GM23248 (cell line): Measurements from ENCODE around the gene BARX2. TPM values are rescaled to one million over a fixed set of nuclear protein-coding genes. Genes with fewer than 3 reads are reported as not detected.

Source experiments
- DNase-seq: peaks from one replicate; pipeline ENCODE4 v3.0.0-alpha.2; 2015
- H2AFZ ChIP-seq: fragments of 200-600 bp; sonication (generic); 2 replicates; pipeline ENCODE4 v1.6.1; 2016; ENCODE audit warnings: antibody characterized with exemption
- H3F3A ChIP-seq: fragments of 200-600 bp; sonication (generic); 2 replicates; pipeline ENCODE4 v1.6.1; 2016; ENCODE audit warnings: mild to moderate bottlenecking, antibody characterized with exemption, mixed run types; ENCODE audit not compliant: insufficient read depth
- H3K27ac ChIP-seq: fragments of 200-600 bp; sonication (generic); 2 replicates; pipeline ENCODE4 v1.5.1; 2016; ENCODE audit warnings: mild to moderate bottlenecking
- H3K27me3 ChIP-seq: fragments of 200-600 bp; sonication (generic); replicated peaks from 2 replicates; pipeline ENCODE4 v1.6.1; 2016; ENCODE audit warnings: mild to moderate bottlenecking; ENCODE audit not compliant: insufficient read depth
- H3K36me3 ChIP-seq: fragments of 200-600 bp; sonication (generic); 2 replicates; pipeline ENCODE4 v1.6.1; 2016; ENCODE audit warnings: low read depth, mild to moderate bottlenecking
- H3K4me1 ChIP-seq: fragments of 200-600 bp; sonication (generic); 2 replicates; pipeline ENCODE4 v1.6.1; 2016; ENCODE audit warnings: mild to moderate bottlenecking; ENCODE audit not compliant: insufficient read depth
- H3K4me2 ChIP-seq: fragments of 200-600 bp; sonication (generic); one replicate; pipeline ENCODE4 v1.6.1; 2016; ENCODE audit warnings: mild to moderate bottlenecking; ENCODE audit not compliant: unreplicated experiment
- H3K4me3 ChIP-seq: fragments of 200-600 bp; sonication (generic); 2 replicates; pipeline ENCODE4 v1.5.1; 2016; ENCODE audit warnings: mild to moderate bottlenecking
- H3K79me2 ChIP-seq: fragments of 200-600 bp; sonication (generic); 2 replicates; pipeline ENCODE4 v1.6.1; 2016; ENCODE audit warnings: mild to moderate bottlenecking; ENCODE audit not compliant: insufficient read depth
- H3K9ac ChIP-seq: fragments of 200-600 bp; sonication (generic); 2 replicates; pipeline ENCODE4 v1.6.1; 2016; ENCODE audit warnings: mild to moderate bottlenecking
- H3K9me2 ChIP-seq: fragments of 200-600 bp; sonication (generic); 2 replicates; pipeline ENCODE4 v1.6.1; 2016; ENCODE audit warnings: mixed run types, mild to moderate bottlenecking, moderate library complexity; ENCODE audit not compliant: insufficient read depth
- H3K9me3 ChIP-seq: fragments of 200-600 bp; sonication (generic); one replicate; pipeline ENCODE4 v1.6.1; 2017; ENCODE audit warnings: low read depth
- H4K20me1 ChIP-seq: fragments of 200-600 bp; sonication (generic); 2 replicates; pipeline ENCODE4 v1.6.0; 2016; ENCODE audit not compliant: insufficient read depth
- EZH2 ChIP-seq: fragments of 200-600 bp; sonication (generic); IDR thresholded peaks from 2 replicates; pipeline ENCODE4 v1.6.1; 2018; ENCODE audit warnings: antibody characterized with exemption, mild to moderate bottlenecking; ENCODE audit not compliant: insufficient read depth, poor library complexity, severe bottlenecking
- EZH2phosphoT487 ChIP-seq: fragments of 200-600 bp; sonication (generic); IDR thresholded peaks from 2 replicates; pipeline ENCODE4 v1.6.1; 2018; ENCODE audit warnings: antibody characterized with exemption, moderate library complexity, mild to moderate bottlenecking, low read depth; ENCODE audit not compliant: insufficient read depth
- WGBS, 2 experiments: methylation state at CpG; one replicate each; pipeline ENCODE4 v1.1.6; 2015 to 2017; ENCODE audit warnings: low lambda C conversion rate in 2 of 2, low coverage in 1 of 2; ENCODE audit errors: missing lambda C conversion rate in 2 of 2; 5-methylcytosine and 5-hydroxymethylcytosine counted together
- in situ Hi-C: fragments of 300-500 bp; cut with MboI; formaldehyde crosslinking; loops from 2 replicates; pipeline ENCODE4 v1.15.0; 2020
- polyA plus RNA-seq: library from polyadenylated mRNA; unstranded; fragments of >200 nt; fragmentation: Nextera tagmentation; extraction: Ambion mirVana; gene quantifications from 2 replicates; pipeline ENCODE4 v1.2.1, GENCODE V29; 2016
- total RNA-seq: library from RNA; depleted of rRNA; stranded (reverse); fragments of >200 nt; shearing (Covaris generic); gene quantifications from 2 replicates; pipeline ENCODE4 v1.2.3, GENCODE V29; 2014

The BARX2 gene
- total and polyA plus RNA-seq, 2 experiments from 2014 or later, result not detected

- no peaks in the 10 kb centered on the region for H3K79me2 ChIP-seq
- no peaks in the 10 kb centered on the region for H3K4me1 ChIP-seq
- H3K4me2 ChIP-seq, result no peak overlapping the region
- in situ Hi-C loops, result no loop called here
- H2AFZ ChIP-seq, result no peak overlapping the region
- no peak overlapping the region for H3K4me3 ChIP-seq
- no peaks in the 10 kb centered on the region for H3F3A ChIP-seq
- no peak overlapping the region for H3K9ac ChIP-seq
- H3K36me3 ChIP-seq, result no peaks in the 10 kb centered on the region
- H3K27ac ChIP-seq, result no peak overlapping the region
- H3K9me3 ChIP-seq, result no peaks in the 10 kb centered on the region
- no peaks in the 10 kb centered on the region for H3K9me2 ChIP-seq
- no peak for TF ChIP-seq EZH2
- TF ChIP-seq EZH2phosphoT487, result no peak
- H4K20me1 ChIP-seq, result no peaks in the 10 kb centered on the region
- WGBS, 2 experiments, result 31 to 40% methylated on average over 3 of the region's 3 CpGs
- peaks cover 8% of the 10 kb centered on the region; the same call in 1 of the 2 replicates for H3K27me3 ChIP-seq
- DNase-seq, result peak; percentile 4
These were observed 82.6 kb downstream of the BARX2 start for GRCh38 chr11:129458278-129458677.

DNA sequence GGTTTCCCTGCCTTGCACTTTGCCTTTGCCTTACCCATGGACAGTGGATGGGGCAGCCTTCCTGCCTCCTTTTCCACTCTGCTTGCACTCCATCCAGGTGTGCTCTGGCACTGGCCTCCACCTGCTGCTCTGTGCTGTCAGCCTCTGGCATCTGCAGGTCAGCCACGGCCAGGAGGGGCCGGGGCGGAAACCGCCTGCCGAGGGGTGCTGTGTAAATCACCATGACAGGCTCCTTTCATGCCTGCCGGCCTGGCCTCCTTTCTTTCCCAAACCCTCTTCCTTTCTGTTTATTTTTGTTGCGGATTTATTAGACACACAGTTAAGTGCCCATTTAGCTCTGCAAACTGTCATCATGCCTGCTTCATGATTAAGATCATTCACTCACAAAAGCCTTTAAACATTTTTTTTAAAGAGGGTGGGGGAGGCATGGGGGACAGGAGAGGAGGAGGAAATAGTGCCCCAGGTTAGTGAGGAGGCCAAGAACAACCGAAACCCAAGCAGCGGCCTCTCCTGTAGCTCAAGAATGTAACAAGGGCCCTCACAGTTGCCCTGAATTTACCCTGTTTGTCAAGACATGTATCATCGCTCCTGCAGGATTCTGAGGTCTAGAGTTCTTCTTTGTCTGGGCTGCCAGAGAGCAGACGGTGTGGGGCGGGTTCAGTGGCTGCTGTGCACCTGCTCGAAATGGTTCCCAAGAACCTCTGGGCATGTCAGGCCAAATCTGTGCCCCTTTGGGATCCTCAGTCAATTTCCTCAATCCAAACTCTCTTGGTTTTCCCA is 83.3 kb downstream of the BARX2 start:
- no peak for TF ChIP-seq EZH2
- no peak for TF ChIP-seq EZH2phosphoT487
- no peak overlapping the region for H3K4me2 ChIP-seq
- no peaks in the 10 kb centered on the region for H3K36me3 ChIP-seq
- no peak overlapping the region for H3K9ac ChIP-seq
- no peaks in the 10 kb centered on the region for H3K79me2 ChIP-seq
- H3K9me2 ChIP-seq, result no peaks in the 10 kb centered on the region
- in situ Hi-C loops, result no loop called here
- no peak for DNase-seq
- no peak overlapping the region for H3K4me3 ChIP-seq
- no peaks in the 10 kb centered on the region for H3K9me3 ChIP-seq
- 18 to 27% methylated on average over 13 of the region's 13 CpGs for WGBS, 2 experiments
- H3K4me1 ChIP-seq, result no peaks in the 10 kb centered on the region
- H3F3A ChIP-seq, result no peaks in the 10 kb centered on the region
- H3K27me3 ChIP-seq, result peaks cover 8% of the 10 kb centered on the region; the same call in 1 of the 2 replicates
- H3K27ac ChIP-seq, result no peak overlapping the region
- H2AFZ ChIP-seq, result no peak overlapping the region
- H4K20me1 ChIP-seq, result no peaks in the 10 kb centered on the region

DNA sequence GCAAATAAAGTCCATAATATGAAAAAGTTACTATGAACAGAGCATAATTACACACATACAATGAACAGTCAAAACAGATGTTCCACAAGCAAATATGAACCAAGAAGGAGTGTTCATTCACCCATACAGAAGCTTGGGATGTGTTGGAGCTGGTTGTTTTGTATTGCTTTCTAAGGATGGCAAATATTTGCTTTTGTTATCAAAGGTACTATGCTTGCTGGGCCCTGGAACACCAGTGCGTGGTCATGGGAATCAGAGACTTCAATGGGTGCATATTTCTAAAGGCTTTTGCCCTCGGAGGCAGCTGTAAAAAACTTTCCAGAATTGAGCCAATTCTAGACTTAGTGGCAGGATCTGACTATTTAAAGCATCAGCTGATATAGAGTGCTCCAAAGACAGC is 85.1 kb downstream of the BARX2 start:
- Histone ChIP-seq H2AFZ (no peak overlapping the region), H3K4me2 (no peak overlapping the region), H3K4me1 (no peaks in the 10 kb centered on the region), H3K9me2 (no peaks in the 10 kb centered on the region), H3K27ac (no peak overlapping the region), H3K36me3 (no peaks in the 10 kb centered on the region), H3K4me3 (no peak overlapping the region), H3K79me2 (no peaks in the 10 kb centered on the region), H3K9me3 (no peaks in the 10 kb centered on the region), H3K27me3 (no peaks in the 10 kb centered on the region; the same call in 1 of the 2 replicates), H4K20me1 (no peaks in the 10 kb centered on the region), H3K9ac (no peak overlapping the region), H3F3A (no peaks in the 10 kb centered on the region)
- 26 to 30% methylated on average over 2 of the region's 2 CpGs for WGBS, 2 experiments
- in situ Hi-C loops, result no loop called here
- no peak for TF ChIP-seq EZH2phosphoT487
- TF ChIP-seq EZH2, result no peak
- DNase-seq, result no peak

DNA sequence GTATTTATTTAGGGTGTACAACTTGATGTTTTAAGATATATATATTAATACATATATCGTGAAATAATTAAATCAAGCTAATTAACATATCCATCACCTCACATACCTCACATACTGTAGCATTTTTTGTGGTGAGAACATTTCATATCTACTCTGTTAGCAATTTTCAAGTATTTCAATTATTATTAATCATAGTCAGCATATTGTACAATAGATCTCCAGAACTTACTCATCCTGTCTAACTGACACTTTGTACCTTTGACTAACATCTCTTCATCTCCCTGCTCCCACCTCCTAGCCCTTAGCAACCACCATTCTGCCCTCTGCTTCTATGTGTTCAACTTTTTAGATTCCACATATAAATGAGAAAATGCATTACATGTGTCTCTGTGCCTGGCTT is 108.4 kb downstream of the BARX2 start:
- Histone ChIP-seq H3F3A (no peaks in the 10 kb centered on the region), H3K9me3 (no peaks in the 10 kb centered on the region), H3K27ac (no peak overlapping the region), H3K36me3 (no peaks in the 10 kb centered on the region), H3K9ac (no peak overlapping the region), H2AFZ (no peak overlapping the region), H3K4me3 (no peak overlapping the region), H3K79me2 (no peaks in the 10 kb centered on the region), H3K9me2 (no peaks in the 10 kb centered on the region), H3K27me3 (no peaks in the 10 kb centered on the region), H3K4me1 (no peaks in the 10 kb centered on the region), H4K20me1 (no peaks in the 10 kb centered on the region), H3K4me2 (no peak overlapping the region)
- WGBS, 2 experiments, result 21 to 32% methylated on average over 1 of the region's 1 CpG
- TF ChIP-seq EZH2, result no peak
- no peak for TF ChIP-seq EZH2phosphoT487
- DNase-seq, result no peak
- in situ Hi-C loops, result no loop called here
